MCF 10A (cell line): ENCODE measurements around the gene LMF2. TPM values are rescaled to one million over a fixed set of nuclear protein-coding genes. Genes with fewer than 3 reads are reported as not detected.
A peak's percentile ranks its signal among the peaks of the same experiment; 100 is the strongest.

ENCODE experiments used
- BruUV-seq: library from RNA; stranded (reverse); fragments of 400-500 nt; replicated peaks from 2 replicates; lab custom pipeline; 2021; lab: Mats Ljungman, UMichigan
- CTCF ChIA-PET: fragments of 300-600 bp; sonication (Branson Sonifier 250); formaldehyde crosslinking; extraction: SDS; loops from one replicate; lab custom pipeline; 2021; ENCODE audit warnings: antibody characterized with exemption, inconsistent platforms; lab: Yijun Ruan, JAX
- POLR2A ChIA-PET: fragments of 300-600, 350-650 bp; sonication (Branson Sonifier 250); formaldehyde crosslinking; extraction: SDS; loops from one replicate; lab custom pipeline; 2020; ENCODE audit warnings: antibody characterized with exemption, inconsistent platforms; lab: Yijun Ruan, JAX
- DNase-seq: peaks from one replicate; pipeline ENCODE4 v3.0.0-alpha.2; 2018; ENCODE audit not compliant: unreplicated experiment
- H3K27ac Mint-ChIP-seq: one replicate; pipeline ENCODE4 v1.8.0; 2022; ENCODE audit warnings: mild to moderate bottlenecking, low read depth, mixed read lengths; ENCODE audit not compliant: unreplicated experiment
- H3K27me3 Mint-ChIP-seq: one replicate; pipeline ENCODE4 v1.8.0; 2022; ENCODE audit warnings: mixed read lengths; ENCODE audit not compliant: insufficient read depth, unreplicated experiment
- H3K36me3 Mint-ChIP-seq: one replicate; pipeline ENCODE4 v1.8.0; 2022; ENCODE audit warnings: mild to moderate bottlenecking, moderate library complexity, mixed read lengths; ENCODE audit not compliant: insufficient read depth, unreplicated experiment
- H3K4me1 Mint-ChIP-seq: one replicate; pipeline ENCODE4 v1.8.0; 2022; ENCODE audit warnings: mixed read lengths; ENCODE audit not compliant: insufficient read depth, unreplicated experiment
- H3K4me3 Mint-ChIP-seq: one replicate; pipeline ENCODE4 v1.8.0; 2022; ENCODE audit warnings: mild to moderate bottlenecking, moderate library complexity, mixed read lengths; ENCODE audit not compliant: unreplicated experiment
- H3K9me3 Mint-ChIP-seq: one replicate; pipeline ENCODE4 v1.8.0; 2022; ENCODE audit warnings: mixed read lengths; ENCODE audit not compliant: unreplicated experiment
- CTCF ChIP-seq: fragments of 200-600 bp; IDR thresholded peaks from one replicate; pipeline ENCODE4 v1.8.0; 2022; ENCODE audit warnings: antibody characterized with exemption, mild to moderate bottlenecking; ENCODE audit not compliant: unreplicated experiment
- intact Hi-C: fragments of 100-400 bp; cut with micrococcal nuclease; formaldehyde crosslinking; loops from 2 replicates; pipeline ENCODE4 v1.14.1; 2022
- total RNA-seq: library from RNA; stranded (reverse); gene quantifications from 2 replicates; pipeline ENCODE4 v1.2.3, GENCODE V29; 2022

LMF2 gene
- total RNA-seq, 1 experiment from 2014 or later = 50.9 TPM

- H3K9me3 Mint-ChIP-seq = no peaks in the 10 kb centered on the region
- DNase-seq = no peak
- intact Hi-C loops = no loop called here
- peak within 1 kb of the TSS; percentile 28 for H3K27ac Mint-ChIP-seq
- no peaks in the 10 kb centered on the region for H3K36me3 Mint-ChIP-seq
- TF ChIP-seq CTCF = no peak
- H3K27me3 Mint-ChIP-seq = no peaks in the 10 kb centered on the region
- ChIA-PET CTCF (interaction anchor here (0.6 to 1.3 kb wide), 4 partner anchors 14 to 294 kb away, joined by 3 to 5 read pairs (median 4); no protein-coding TSS in a partner anchor), POLR2A (interaction anchor here (0.6 to 2.1 kb wide), 9 partner anchors 14 to 93 kb away, joined by 3 to 13 read pairs (median 6); partner anchors contain the start of genes SCO2, SYCE3 and TYMP)
- no TSS peak for BruUV-seq
- peaks cover 28% of the 10 kb centered on the region for H3K4me1 Mint-ChIP-seq
- peak within 1 kb of the TSS; percentile 36 for H3K4me3 Mint-ChIP-seq
Observed at GRCh38 chr22:50545522-50546325, 38.2 kb upstream of the LMF2 start, which contains the start of gene KLHDC7B. Gene KLHDC7B (plus strand): TSS chr22:50545899. CDS start chr22:50546244, 345 bp downstream.

GRCh38 chr22:50544746-50545253 lies 37.3 kb upstream of the LMF2 start:
- intact Hi-C loops = no loop called here
- Mint-ChIP-seq H3K4me1 (peaks cover 31% of the 10 kb centered on the region), H3K27me3 (no peaks in the 10 kb centered on the region), H3K36me3 (no peaks in the 10 kb centered on the region), H3K4me3 (peak overlapping the region; percentile 36), H3K27ac (peak overlapping the region; percentile 28), H3K9me3 (no peaks in the 10 kb centered on the region)
- DNase-seq = peak; percentile 91
- BruUV-seq = no TSS peak
- no peak for TF ChIP-seq CTCF
- POLR2A ChIA-PET = interaction anchor here (0.7 to 2.1 kb wide), 9 partner anchors 13 to 94 kb away, joined by 3 to 13 read pairs (median 5); partner anchors contain the start of genes SCO2, SYCE3 and TYMP
- CTCF ChIA-PET = interaction anchor here (0.6 to 1.3 kb wide), 3 partner anchors 15 to 34 kb away, joined by 3 to 5 read pairs (median 3); partner anchors contain the start of gene SYCE3

GRCh38 chr22:50544078-50544745 lies 36.7 kb upstream of the LMF2 start:
- Mint-ChIP-seq H3K27me3 (no peaks in the 10 kb centered on the region), H3K27ac (peak overlapping the region; percentile 28), H3K4me1 (peaks cover 31% of the 10 kb centered on the region), H3K36me3 (no peaks in the 10 kb centered on the region), H3K4me3 (peak overlapping the region; percentile 36), H3K9me3 (no peaks in the 10 kb centered on the region)
- CTCF ChIA-PET = interaction anchor here (0.7 to 1.3 kb wide), 2 partner anchors 16 to 19 kb away, joined by 3 to 5 read pairs; partner anchors contain the start of gene SYCE3
- intact Hi-C loops = no loop called here
- BruUV-seq = no TSS peak
- peak; percentile 26 for TF ChIP-seq CTCF
- POLR2A ChIA-PET = interaction anchor here (0.7 to 9.2 kb wide), 11 partner anchors 13 to 94 kb away, joined by 3 to 170 read pairs (median 5); partner anchors contain the start of genes SCO2, SYCE3 and TYMP
- peak; percentile 18 for DNase-seq
